ENCODE data around the gene C1orf159. TPM values are rescaled to one million over a fixed set of nuclear protein-coding genes. Genes with fewer than 3 reads are reported as not detected.

Gene C1orf159
- total and polyA plus RNA-seq, 9 of the 15 experiments (the other 6 are each of a cell fraction or from before 2014, with no cell fraction given) = 0.28 to 54.9 (median 10.6) TPM

DNA sequence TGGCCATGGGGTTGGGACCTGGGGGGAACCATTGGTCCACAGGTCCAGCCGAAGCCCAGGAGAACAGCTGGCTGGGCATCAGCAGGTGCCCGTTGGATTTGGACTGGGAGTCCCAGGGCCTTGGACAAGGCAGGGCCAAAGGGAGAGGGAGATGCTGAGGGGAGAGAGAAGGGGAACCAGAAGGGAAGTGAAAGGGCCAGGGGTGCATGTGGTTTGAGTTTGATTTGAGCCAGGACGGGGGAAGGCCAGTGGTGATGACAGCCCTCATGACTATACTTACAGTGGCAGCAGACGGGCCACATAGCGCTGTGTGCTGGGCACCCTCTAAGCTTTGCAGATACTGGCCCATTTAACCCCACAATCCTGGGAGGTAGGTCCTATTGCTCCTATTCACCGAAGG, 77.2 kb downstream of the C1orf159 start:
- Histone ChIP-seq H3K79me2 (ENCODE audit: control insufficient read depth, insufficient read depth, low read length) (no peaks in the 10 kb centered on the region; the same call in 2 of the 3 replicates), H3K4me2 (ENCODE audit: insufficient read depth, low read length) (no peak overlapping the region)

More for the DNA sequence above, 77.2 kb downstream of the C1orf159 start:
- intact Hi-C loops (cut with micrococcal nuclease) (no loop called here), in situ Hi-C loops (cut with MboI) (no loop called here)
- Histone ChIP-seq H3K27ac (ENCODE audit: extremely low read depth, low read depth, low read length) (no peak overlapping the region), H3K9ac (ENCODE audit: insufficient read depth in 1 of 2, low read depth in 2 of 2, low read length in 2 of 2) (peak overlapping the region in 1 of 2 experiments; percentile 21; a peak in 2 of 4 replicates), H4K20me1 (replicated peaks; ENCODE audit: control insufficient read depth, insufficient read depth, low read length) (peaks cover 22% of the 10 kb centered on the region), H3K36me3 (ENCODE audit: control insufficient read depth, insufficient read depth, low read length) (peaks cover 36% of the 10 kb centered on the region; the same call in 1 of the 3 replicates), H3K4me1 (replicated peaks in 1 of 2; ENCODE audit: control insufficient read depth in 2 of 2, insufficient read depth in 2 of 2, low read length in 2 of 2) (peaks cover 8 to 89% of the 10 kb centered on the region in 2 experiments; a peak in 4 of 5 replicates), H3K9me1 (ENCODE audit: control insufficient read depth, insufficient read depth, low read length) (no peaks in the 10 kb centered on the region), H2AFZ (ENCODE audit: low read depth, low read length) (no peak overlapping the region), H3K9me3 (replicated peaks; ENCODE audit: control insufficient read depth, insufficient read depth, low read depth, low read length) (no peaks in the 10 kb centered on the region), H3K27me3 (ENCODE audit: control insufficient read depth in 2 of 2, insufficient read depth in 2 of 2, low read length in 2 of 2) (no peaks in the 10 kb centered on the region), H3K4me3 (no peak overlapping the region)
- BruUV-seq (replicated peaks) = no TSS peak
- 74% methylated on average over 6 of the region's 6 CpGs for WGBS (ENCODE audit: insufficient coverage, low coverage, missing lambda C conversion rate)
- POLR2A ChIA-PET = interaction anchor here (0.6 kb wide), 1 partner anchor 30 kb away, joined by 3 read pairs; no protein-coding TSS in a partner anchor
- no peak for TF ChIP-seq ZNF121 (CRISPR knock-in tag; conservative IDR thresholded peaks at IDR 0.05)
- TF ChIP-seq PTTG1 (tag; IDR thresholded peaks at IDR 0.05; ENCODE audit: low read depth) = no peak
- TF ChIP-seq, protein P1, sequence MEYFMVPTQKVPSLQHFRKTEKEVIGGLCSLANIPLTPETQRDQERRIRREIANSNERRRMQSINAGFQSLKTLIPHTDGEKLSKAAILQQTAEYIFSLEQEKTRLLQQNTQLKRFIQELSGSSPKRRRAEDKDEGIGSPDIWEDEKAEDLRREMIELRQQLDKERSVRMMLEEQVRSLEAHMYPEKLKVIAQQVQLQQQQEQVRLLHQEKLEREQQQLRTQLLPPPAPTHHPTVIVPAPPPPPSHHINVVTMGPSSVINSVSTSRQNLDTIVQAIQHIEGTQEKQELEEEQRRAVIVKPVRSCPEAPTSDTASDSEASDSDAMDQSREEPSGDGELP (CRISPR knock-in tag; IDR thresholded peaks at IDR 0.05; ENCODE audit: borderline replicate concordance) = 0 out of 2 replicates have a peak, but pooled peaks have one; percentile 6
- no peak for TF ChIP-seq HMG20A (CRISPR knock-in tag; conservative IDR thresholded peaks at IDR 0.05)
- TF ChIP-seq CAMTA2 (CRISPR knock-in tag; conservative IDR thresholded peaks at IDR 0.05) = no peak
- TF ChIP-seq RHOXF2B (CRISPR knock-in tag; conservative IDR thresholded peaks at IDR 0.05) = no peak
- no peak for TF ChIP-seq HDAC1 (IDR thresholded peaks at IDR 0.05)
- TF ChIP-seq TBL1XR1 (IDR thresholded peaks at IDR 0.05; ENCODE audit: low read length in 2 of 2) = no peak
- TF ChIP-seq ELF2 (CRISPR knock-in tag; IDR thresholded peaks at IDR 0.05) = no peak
- ATAC-seq (no peak), DNase-seq (ENCODE audit: extremely low read depth in 1 of 4, low spot score in 3 of 4) (no peak), FAIRE-seq (no peak)
- CTCF ChIA-PET (ENCODE audit: low intra/inter-chr PET ratio) = no interaction called here
